Neural progenitor cell (in vitro differentiated cells): ENCODE measurements around the gene THAP6. TPM values are rescaled to one million over a fixed set of nuclear protein-coding genes. Genes with fewer than 3 reads are reported as not detected.

Experiments used
- DNase-seq: peaks from one replicate; pipeline ENCODE4 v3.0.0-alpha.2; 2016; ENCODE audit warnings: low spot score
- H2AFZ ChIP-seq: fragments of 200-600 bp; sonication (generic); replicated peaks from 2 replicates; pipeline ENCODE4 v1.6.1; 2016; ENCODE audit warnings: antibody characterized with exemption
- H3F3A ChIP-seq: fragments of 200-600 bp; sonication (generic); 2 replicates; pipeline ENCODE4 v1.6.1; 2016; ENCODE audit warnings: antibody characterized with exemption, low read depth
- H3K27ac ChIP-seq: fragments of 200-600 bp; sonication (generic); 2 replicates; pipeline ENCODE4 v1.5.1; 2016; ENCODE audit warnings: mild to moderate bottlenecking
- H3K27me3 ChIP-seq: fragments of 200-600 bp; sonication (generic); 2 replicates; pipeline ENCODE4 v1.6.1; 2016; ENCODE audit warnings: mild to moderate bottlenecking, moderate library complexity
- H3K36me3 ChIP-seq: fragments of 200-600 bp; sonication (generic); 2 replicates; pipeline ENCODE4 v1.5.1; 2016
- H3K4me1 ChIP-seq: fragments of 200-600 bp; sonication (generic); 2 replicates; pipeline ENCODE4 v1.6.1; 2016; ENCODE audit warnings: mixed run types
- H3K4me2 ChIP-seq: fragments of 200-600 bp; sonication (generic); 2 replicates; pipeline ENCODE4 v1.6.1; 2016
- H3K4me3 ChIP-seq: fragments of 200-600 bp; sonication (generic); 2 replicates; pipeline ENCODE4 v1.5.1; 2016
- H3K79me2 ChIP-seq: fragments of 200-600 bp; sonication (generic); 2 replicates; pipeline ENCODE4 v1.6.1; 2016; ENCODE audit warnings: low read depth
- H3K9ac ChIP-seq: fragments of 200-600 bp; sonication (generic); 2 replicates; pipeline ENCODE4 v1.6.1; 2016
- H3K9me3 ChIP-seq: fragments of 200-600 bp; sonication (generic); 2 replicates; pipeline ENCODE4 v1.5.1; 2016; ENCODE audit warnings: low read depth
- H4K20me1 ChIP-seq: fragments of 200-600 bp; sonication (generic); 2 replicates; pipeline ENCODE4 v1.6.1; 2016; ENCODE audit warnings: low read depth
- H3K27ac Mint-ChIP-seq: 3 replicates; pipeline ENCODE4 v1.8.0; 2021; ENCODE audit warnings: mixed read lengths
- H3K27me3 Mint-ChIP-seq: 2 replicates; pipeline ENCODE4 v1.8.0; 2022; ENCODE audit warnings: low read depth, mild to moderate bottlenecking, inconsistent platforms, moderate library complexity, mixed read lengths; ENCODE audit not compliant: insufficient read depth
- H3K36me3 Mint-ChIP-seq: 3 replicates; pipeline ENCODE4 v1.8.0; 2021; ENCODE audit warnings: mixed read lengths
- H3K4me1 Mint-ChIP-seq: 3 replicates; pipeline ENCODE4 v1.8.0; 2021; ENCODE audit warnings: mixed read lengths
- H3K4me3 Mint-ChIP-seq: 3 replicates; pipeline ENCODE4 v1.8.0; 2021; ENCODE audit warnings: mild to moderate bottlenecking, moderate library complexity, mixed read lengths
- H3K9me3 Mint-ChIP-seq: 3 replicates; pipeline ENCODE4 v1.8.0; 2020; ENCODE audit warnings: mixed read lengths
- EZH2 ChIP-seq: fragments of 200-600 bp; sonication (generic); IDR thresholded peaks from 2 replicates; pipeline ENCODE4 v1.6.1; 2017; ENCODE audit warnings: antibody characterized with exemption, mild to moderate bottlenecking, moderate library complexity
- EZH2phosphoT487 ChIP-seq: fragments of 200-600 bp; sonication (generic); IDR thresholded peaks from 2 replicates; pipeline ENCODE4 v1.6.1; 2017; ENCODE audit warnings: antibody characterized with exemption
- total RNA-seq: library from RNA; depleted of rRNA; stranded (reverse); fragments of >200 nt; gene quantifications from 2 replicates; pipeline ENCODE4 v1.2.3, GENCODE V29; 2015; ENCODE audit warnings: low replicate concordance
- TF ChIP-seq, protein P1 (sequence below): fragments of 200-600 bp; sonication (generic); IDR thresholded peaks from 2 replicates; pipeline ENCODE4 v1.5.1; 2017; ENCODE audit warnings: antibody characterized with exemption, mild to moderate bottlenecking

THAP6 gene
- total RNA-seq, 1 donor from 2014 or later, result 30.6 TPM

DNA sequence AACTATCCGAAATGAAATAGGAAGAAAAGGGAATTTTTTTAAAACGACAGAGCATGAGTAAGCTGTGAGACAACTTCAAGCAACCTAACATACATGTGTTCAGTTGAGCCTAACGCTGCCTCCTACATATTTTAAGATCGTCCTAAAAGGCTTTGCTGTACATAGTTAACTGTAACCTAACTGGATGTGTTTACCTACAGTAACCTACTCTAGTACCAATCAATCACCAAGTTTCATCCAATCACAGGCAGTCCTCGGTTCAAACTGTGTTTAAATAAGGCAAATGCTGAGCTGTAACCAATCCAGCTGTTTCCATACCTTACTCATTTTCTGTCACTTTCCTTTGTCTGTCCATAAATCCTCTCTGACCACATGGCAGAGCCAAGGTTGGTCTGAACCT is 17.1 kb upstream of the THAP6 start:
- Histone ChIP-seq H3K4me2 (no peak overlapping the region), H3K9ac (no peak overlapping the region), H3K79me2 (peaks cover 14% of the 10 kb centered on the region), H3K4me3 (no peak overlapping the region), H4K20me1 (no peaks in the 10 kb centered on the region), H3K4me1 (no peaks in the 10 kb centered on the region), H2AFZ (no peak overlapping the region), H3K9me3 (peaks cover 10% of the 10 kb centered on the region), H3K27me3 (no peaks in the 10 kb centered on the region), H3F3A (no peaks in the 10 kb centered on the region), H3K36me3 (peaks cover 3% of the 10 kb centered on the region), H3K27ac (no peak overlapping the region)
- no peak for DNase-seq
- TF ChIP-seq, protein P1, sequence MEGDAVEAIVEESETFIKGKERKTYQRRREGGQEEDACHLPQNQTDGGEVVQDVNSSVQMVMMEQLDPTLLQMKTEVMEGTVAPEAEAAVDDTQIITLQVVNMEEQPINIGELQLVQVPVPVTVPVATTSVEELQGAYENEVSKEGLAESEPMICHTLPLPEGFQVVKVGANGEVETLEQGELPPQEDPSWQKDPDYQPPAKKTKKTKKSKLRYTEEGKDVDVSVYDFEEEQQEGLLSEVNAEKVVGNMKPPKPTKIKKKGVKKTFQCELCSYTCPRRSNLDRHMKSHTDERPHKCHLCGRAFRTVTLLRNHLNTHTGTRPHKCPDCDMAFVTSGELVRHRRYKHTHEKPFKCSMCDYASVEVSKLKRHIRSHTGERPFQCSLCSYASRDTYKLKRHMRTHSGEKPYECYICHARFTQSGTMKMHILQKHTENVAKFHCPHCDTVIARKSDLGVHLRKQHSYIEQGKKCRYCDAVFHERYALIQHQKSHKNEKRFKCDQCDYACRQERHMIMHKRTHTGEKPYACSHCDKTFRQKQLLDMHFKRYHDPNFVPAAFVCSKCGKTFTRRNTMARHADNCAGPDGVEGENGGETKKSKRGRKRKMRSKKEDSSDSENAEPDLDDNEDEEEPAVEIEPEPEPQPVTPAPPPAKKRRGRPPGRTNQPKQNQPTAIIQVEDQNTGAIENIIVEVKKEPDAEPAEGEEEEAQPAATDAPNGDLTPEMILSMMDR, result no peak
- no peak for TF ChIP-seq EZH2
- TF ChIP-seq EZH2phosphoT487, result no peak
- H3K4me1 Mint-ChIP-seq, result no peaks in the 10 kb centered on the region
- no peaks in the 10 kb centered on the region for H3K27me3 Mint-ChIP-seq
- H3K9me3 Mint-ChIP-seq, result peaks cover 25% of the 10 kb centered on the region
- peaks cover 44% of the 10 kb centered on the region for H3K36me3 Mint-ChIP-seq
- H3K4me3 Mint-ChIP-seq, result no peak overlapping the region
- H3K27ac Mint-ChIP-seq, result no peak overlapping the region

DNA sequence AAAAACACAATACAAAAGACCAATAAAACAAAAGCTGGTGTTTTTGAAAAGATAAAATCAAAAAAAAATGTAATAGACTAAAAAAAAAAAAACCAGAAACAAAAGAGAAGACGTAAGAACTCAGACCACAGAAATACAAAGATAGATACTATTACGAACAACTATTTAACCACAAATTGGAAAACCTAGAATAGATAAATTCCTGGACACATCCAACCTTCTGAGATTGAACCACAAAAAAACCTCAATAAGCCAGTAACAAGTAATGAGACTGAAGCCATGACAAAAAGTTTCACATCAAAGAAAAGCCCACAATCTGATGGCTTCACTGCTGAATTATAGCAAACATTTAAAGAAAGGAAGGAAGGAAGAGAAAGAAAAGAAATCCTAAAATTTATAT is 16.2 kb upstream of the THAP6 start:
- H3K36me3 Mint-ChIP-seq, result peaks cover 48% of the 10 kb centered on the region

DNA sequence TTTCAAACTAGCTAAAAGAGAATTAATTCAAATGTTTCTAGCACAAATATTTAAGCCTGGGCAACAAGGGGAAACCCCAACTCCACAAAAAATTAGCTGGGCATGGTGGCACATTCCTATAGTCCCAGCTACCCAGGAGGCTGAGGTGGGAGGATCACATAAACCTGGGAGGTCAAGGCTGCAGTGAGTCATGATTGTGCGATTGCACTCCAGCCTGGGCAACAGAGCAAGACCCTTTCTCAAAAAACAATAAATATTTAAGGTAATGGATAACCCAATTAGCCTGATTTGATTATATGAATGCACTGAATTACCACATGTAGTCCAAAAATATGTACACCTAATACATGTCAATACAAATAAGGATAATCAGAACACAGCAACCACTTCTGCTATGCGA is 14.4 kb upstream of the THAP6 start:
- Histone ChIP-seq H3K27ac (no peak overlapping the region), H3K9me3 (peaks cover 10% of the 10 kb centered on the region), H2AFZ (no peak overlapping the region), H3K4me3 (no peak overlapping the region), H3K9ac (no peak overlapping the region), H3K27me3 (no peaks in the 10 kb centered on the region), H3K4me2 (no peak overlapping the region), H3F3A (no peaks in the 10 kb centered on the region), H4K20me1 (no peaks in the 10 kb centered on the region), H3K79me2 (peaks cover 14% of the 10 kb centered on the region), H3K36me3 (peaks cover 3% of the 10 kb centered on the region), H3K4me1 (no peaks in the 10 kb centered on the region)
- H3K27ac Mint-ChIP-seq, result no peak overlapping the region
- H3K4me1 Mint-ChIP-seq, result no peaks in the 10 kb centered on the region
- TF ChIP-seq EZH2 (no peak), EZH2phosphoT487 (no peak)
- TF ChIP-seq, protein P1, result no peak
- no peak overlapping the region for H3K4me3 Mint-ChIP-seq
- peaks cover 56% of the 10 kb centered on the region for H3K36me3 Mint-ChIP-seq
- H3K9me3 Mint-ChIP-seq, result peaks cover 25% of the 10 kb centered on the region
- no peaks in the 10 kb centered on the region for H3K27me3 Mint-ChIP-seq
- DNase-seq, result no peak

More for the DNA sequence above, 16.2 kb upstream of the THAP6 start:
- Histone ChIP-seq H3K27ac (no peak overlapping the region), H3K4me1 (no peaks in the 10 kb centered on the region), H3K9me3 (peaks cover 10% of the 10 kb centered on the region), H3K36me3 (peaks cover 3% of the 10 kb centered on the region), H3K79me2 (peaks cover 14% of the 10 kb centered on the region), H3K4me2 (no peak overlapping the region), H2AFZ (no peak overlapping the region), H3K9ac (no peak overlapping the region), H3F3A (no peaks in the 10 kb centered on the region), H3K4me3 (no peak overlapping the region), H3K27me3 (no peaks in the 10 kb centered on the region), H4K20me1 (no peaks in the 10 kb centered on the region)
- no peak overlapping the region for H3K27ac Mint-ChIP-seq
- H3K27me3 Mint-ChIP-seq, result no peaks in the 10 kb centered on the region
- H3K4me1 Mint-ChIP-seq, result no peaks in the 10 kb centered on the region
- DNase-seq, result no peak
- peaks cover 25% of the 10 kb centered on the region for H3K9me3 Mint-ChIP-seq
- TF ChIP-seq EZH2 (no peak), EZH2phosphoT487 (no peak)
- TF ChIP-seq, protein P1, result no peak
- no peak overlapping the region for H3K4me3 Mint-ChIP-seq
